ENCODE measurements around the gene STK32C. TPM values are rescaled to one million over a fixed set of nuclear protein-coding genes. Genes with fewer than 3 reads are reported as not detected.

The STK32C gene
- total and polyA plus RNA-seq, 2 donors from 2014 or later: 11.6 to 14.4 TPM

DNA sequence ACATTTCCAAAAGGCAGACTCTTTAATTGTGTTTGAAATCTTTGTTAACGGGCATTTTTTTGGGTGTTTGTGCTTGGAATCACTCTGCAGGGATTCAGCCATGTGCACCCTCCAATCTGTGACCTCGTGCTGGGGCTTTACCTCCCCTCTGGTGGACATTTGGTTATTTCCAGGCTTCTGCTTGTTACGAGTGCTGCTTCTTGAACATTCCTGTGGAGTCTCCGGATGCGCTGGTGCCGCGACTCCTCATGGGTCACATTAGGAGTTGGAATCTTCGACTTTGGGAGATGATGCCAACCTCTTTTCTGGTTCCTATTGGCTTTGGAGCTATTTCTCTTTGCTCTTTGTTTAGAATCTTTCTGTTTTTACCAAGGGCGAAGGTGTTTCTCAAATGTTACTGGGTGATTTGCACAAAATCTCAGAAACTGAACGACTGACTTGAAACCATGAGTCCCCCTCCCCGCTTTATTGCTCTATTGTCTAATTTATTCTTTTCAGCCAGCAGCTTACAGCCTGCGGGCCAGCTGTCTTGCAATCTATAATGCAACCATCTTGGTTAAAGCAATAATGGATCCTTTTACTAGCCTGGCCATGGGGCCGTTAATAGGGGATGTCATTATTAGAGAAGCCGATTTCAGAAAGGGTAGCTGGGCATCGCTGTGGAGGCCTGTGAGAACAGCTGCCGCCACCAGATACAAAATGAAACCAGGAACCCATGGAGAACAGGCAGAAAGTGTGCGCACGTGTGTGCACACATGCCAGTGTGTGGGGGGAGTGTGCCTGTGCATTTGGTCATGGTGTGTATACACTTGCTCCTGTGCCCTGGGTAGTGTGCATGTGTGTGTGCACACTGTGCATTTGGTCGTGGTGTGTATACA lies 130.9 kb downstream of the STK32C start:
- FAIRE-seq (no peak), DNase-seq (no peak)
- no peaks in the 10 kb centered on the region for H3K36me3 ChIP-seq (ENCODE audit: control insufficient read depth in 2 of 3, insufficient read depth in 3 of 3, low read length in 3 of 3)
- no peak overlapping the region for H3K4me3 ChIP-seq (ENCODE audit: low read length in 3 of 3)
- H3K27ac ChIP-seq (ENCODE audit: low read depth in 2 of 2, low read length in 2 of 2): no peak overlapping the region
- TF ChIP-seq, protein P1, sequence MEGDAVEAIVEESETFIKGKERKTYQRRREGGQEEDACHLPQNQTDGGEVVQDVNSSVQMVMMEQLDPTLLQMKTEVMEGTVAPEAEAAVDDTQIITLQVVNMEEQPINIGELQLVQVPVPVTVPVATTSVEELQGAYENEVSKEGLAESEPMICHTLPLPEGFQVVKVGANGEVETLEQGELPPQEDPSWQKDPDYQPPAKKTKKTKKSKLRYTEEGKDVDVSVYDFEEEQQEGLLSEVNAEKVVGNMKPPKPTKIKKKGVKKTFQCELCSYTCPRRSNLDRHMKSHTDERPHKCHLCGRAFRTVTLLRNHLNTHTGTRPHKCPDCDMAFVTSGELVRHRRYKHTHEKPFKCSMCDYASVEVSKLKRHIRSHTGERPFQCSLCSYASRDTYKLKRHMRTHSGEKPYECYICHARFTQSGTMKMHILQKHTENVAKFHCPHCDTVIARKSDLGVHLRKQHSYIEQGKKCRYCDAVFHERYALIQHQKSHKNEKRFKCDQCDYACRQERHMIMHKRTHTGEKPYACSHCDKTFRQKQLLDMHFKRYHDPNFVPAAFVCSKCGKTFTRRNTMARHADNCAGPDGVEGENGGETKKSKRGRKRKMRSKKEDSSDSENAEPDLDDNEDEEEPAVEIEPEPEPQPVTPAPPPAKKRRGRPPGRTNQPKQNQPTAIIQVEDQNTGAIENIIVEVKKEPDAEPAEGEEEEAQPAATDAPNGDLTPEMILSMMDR (IDR thresholded peaks at IDR 0.05; ENCODE audit: borderline replicate concordance, extremely low read depth, insufficient read depth): no peak
- H3K9ac ChIP-seq (ENCODE audit: low read length in 3 of 3): no peak overlapping the region
- peaks cover 0 to 2% (median 0%) of the 10 kb centered on the region in 3 donors for H3K4me1 ChIP-seq (ENCODE audit: control insufficient read depth in 2 of 3, insufficient read depth in 2 of 3, low read depth in 1 of 3, low read length in 3 of 3)
- intact Hi-C loops (cut with DNase I): no loop called here
- no peaks in the 10 kb centered on the region for H3K27me3 ChIP-seq (ENCODE audit: control insufficient read depth, insufficient read depth, low read length)
- peaks cover 0 to 1% (median 0%) of the 10 kb centered on the region in 3 donors for H3K9me3 ChIP-seq (ENCODE audit: control insufficient read depth in 2 of 3, insufficient read depth in 1 of 3, low read length in 3 of 3)

DNA sequence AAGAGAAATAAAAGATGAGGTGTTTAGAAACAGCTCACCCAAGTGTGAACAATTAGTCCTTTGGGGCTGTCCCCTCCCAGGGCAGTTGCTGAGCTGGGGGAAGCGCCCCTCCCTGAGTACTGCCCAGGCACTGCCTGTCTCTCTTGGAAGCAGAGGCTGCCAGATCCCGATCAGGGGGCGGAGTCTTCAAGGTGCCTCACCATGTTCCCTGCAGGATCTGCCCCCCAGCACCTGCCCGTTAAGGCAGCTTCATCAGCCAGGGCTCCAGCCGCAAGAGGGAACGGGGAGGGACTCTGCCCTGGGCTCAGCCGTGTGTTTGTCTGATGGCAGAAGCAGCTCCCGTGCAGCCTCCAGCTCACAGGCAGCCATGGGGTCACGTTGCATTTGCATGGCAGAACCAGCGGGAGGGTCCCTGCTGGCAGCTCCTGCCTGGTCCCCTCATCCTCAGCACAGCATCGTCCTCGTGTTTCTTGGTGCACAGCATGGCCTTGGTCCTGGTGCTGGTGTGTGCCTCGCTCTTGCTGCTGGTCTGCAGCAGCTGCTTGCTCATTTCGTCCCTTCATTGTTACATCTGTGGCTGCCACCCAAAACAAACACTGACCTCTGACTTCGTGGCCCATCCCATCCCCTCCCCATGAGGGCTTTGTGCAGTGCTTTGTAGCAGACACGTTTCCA lies 131.7 kb downstream of the STK32C start:
- Histone ChIP-seq H3K4me1 (ENCODE audit: control insufficient read depth in 2 of 3, insufficient read depth in 2 of 3, low read depth in 1 of 3, low read length in 3 of 3) (peaks cover 0 to 2% (median 0%) of the 10 kb centered on the region in 3 donors), H3K27ac (ENCODE audit: low read depth in 2 of 2, low read length in 2 of 2) (no peak overlapping the region), H3K9me3 (ENCODE audit: control insufficient read depth in 2 of 3, insufficient read depth in 1 of 3, low read length in 3 of 3) (peaks cover 0 to 1% (median 0%) of the 10 kb centered on the region in 3 donors), H3K36me3 (ENCODE audit: control insufficient read depth in 2 of 3, insufficient read depth in 3 of 3, low read length in 3 of 3) (no peaks in the 10 kb centered on the region), H3K27me3 (ENCODE audit: control insufficient read depth, insufficient read depth, low read length) (no peaks in the 10 kb centered on the region), H3K9ac (ENCODE audit: low read length in 3 of 3) (no peak overlapping the region), H3K4me3 (ENCODE audit: low read length in 3 of 3) (no peak overlapping the region)
- FAIRE-seq: no peak
- TF ChIP-seq, protein P1 (IDR thresholded peaks at IDR 0.05; ENCODE audit: borderline replicate concordance, extremely low read depth, insufficient read depth): no peak
- peak in 4 of 5 donors; percentile 35 to 67 (median 48) for DNase-seq
- intact Hi-C loops (cut with DNase I): no loop called here

DNA sequence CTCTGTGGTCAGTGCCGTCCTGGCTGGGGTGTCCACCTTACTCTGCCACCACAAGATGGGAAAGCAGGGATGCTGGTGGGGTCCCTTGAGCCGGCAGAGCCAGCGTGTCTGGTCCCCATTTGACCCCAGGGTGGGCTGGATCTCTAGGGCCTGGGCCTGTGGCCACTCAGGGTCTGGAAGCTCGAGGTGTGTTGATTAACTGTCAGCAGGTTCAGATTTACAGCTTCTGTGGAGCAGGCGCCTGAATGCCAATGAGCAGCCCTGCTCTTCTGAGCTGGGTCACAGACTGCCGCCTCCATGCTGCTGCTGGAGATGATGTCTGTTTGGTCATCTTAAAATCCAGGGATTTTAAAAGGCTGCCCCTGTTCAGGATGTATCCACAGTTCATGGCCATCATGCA lies 132.3 kb downstream of the STK32C start:
- Histone ChIP-seq H3K27me3 (ENCODE audit: control insufficient read depth, insufficient read depth, low read length) (no peaks in the 10 kb centered on the region), H3K4me1 (ENCODE audit: control insufficient read depth in 2 of 3, insufficient read depth in 2 of 3, low read depth in 1 of 3, low read length in 3 of 3) (peaks cover 0 to 2% (median 0%) of the 10 kb centered on the region in 3 donors), H3K4me3 (ENCODE audit: low read length in 3 of 3) (no peak overlapping the region), H3K9me3 (ENCODE audit: control insufficient read depth in 2 of 3, insufficient read depth in 1 of 3, low read length in 3 of 3) (no peaks in the 10 kb centered on the region), H3K27ac (ENCODE audit: low read depth in 2 of 2, low read length in 2 of 2) (no peak overlapping the region), H3K36me3 (ENCODE audit: control insufficient read depth in 2 of 3, insufficient read depth in 3 of 3, low read length in 3 of 3) (no peaks in the 10 kb centered on the region), H3K9ac (ENCODE audit: low read length in 3 of 3) (no peak overlapping the region)
- intact Hi-C loops (cut with DNase I): no loop called here
- DNase-seq (peak in 4 of 5 donors; percentile 28 to 53 (median 38)), FAIRE-seq (no peak)
- TF ChIP-seq, protein P1 (IDR thresholded peaks at IDR 0.05; ENCODE audit: borderline replicate concordance, extremely low read depth, insufficient read depth): no peak
